ENCODE results near the gene HOXA3.
A peak's percentile ranks its signal among the peaks of the same experiment; 100 is the strongest.

The HOXA3 gene

DNA sequence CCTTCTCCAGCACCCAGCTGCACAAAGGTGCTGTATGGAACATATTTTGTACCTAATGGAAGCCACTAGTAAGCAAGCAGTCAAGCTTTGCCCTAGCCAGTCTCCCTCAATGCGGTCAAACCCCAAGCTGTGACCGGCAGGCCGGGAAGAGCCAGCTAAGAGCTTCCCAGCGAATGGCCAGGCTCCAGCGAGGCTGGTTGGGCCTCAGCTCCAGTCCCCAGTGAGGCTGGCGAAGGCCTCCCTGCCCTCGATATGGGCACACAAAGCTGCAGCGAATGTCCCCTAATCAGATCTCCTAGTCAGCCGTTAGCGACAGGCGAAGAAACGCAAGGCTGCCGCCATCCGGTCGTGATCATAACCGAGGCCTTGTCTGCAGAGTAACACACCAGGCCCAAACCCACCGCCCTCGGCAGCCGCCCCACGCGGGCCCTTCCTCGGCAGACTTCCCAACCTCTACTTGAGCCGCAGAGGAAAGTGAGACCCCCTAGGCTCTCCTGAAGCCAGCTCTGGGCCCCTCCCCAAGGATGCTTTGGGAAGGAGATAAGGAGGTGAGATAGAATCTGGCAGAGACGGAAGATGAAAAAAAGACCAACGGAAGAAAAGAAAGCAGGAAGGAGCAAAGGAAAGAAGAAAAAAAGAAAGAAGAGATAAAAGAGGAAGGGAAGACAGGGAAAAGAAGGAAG is 16.0 kb upstream of the HOXA3 start:
- Histone ChIP-seq H3K27me3 (ENCODE audit: insufficient read depth, low read length) (peaks cover 99% of the 10 kb centered on the region), H3K4me1 (ENCODE audit: control insufficient read depth, insufficient read depth, low read length, unreplicated experiment) (no peaks in the 10 kb centered on the region), H3K36me3 (ENCODE audit: insufficient read depth, low read length) (no peaks in the 10 kb centered on the region), H3K27ac (ENCODE audit: low read depth, low read length) (no peak overlapping the region), H3K79me2 (ENCODE audit: control insufficient read depth, insufficient read depth, low read length, unreplicated experiment) (no peaks in the 10 kb centered on the region), H2AFZ (ENCODE audit: low read length, unreplicated experiment) (no peak overlapping the region), H3K4me3 (ENCODE audit: low read depth, low read length) (no peak overlapping the region)

DNA sequence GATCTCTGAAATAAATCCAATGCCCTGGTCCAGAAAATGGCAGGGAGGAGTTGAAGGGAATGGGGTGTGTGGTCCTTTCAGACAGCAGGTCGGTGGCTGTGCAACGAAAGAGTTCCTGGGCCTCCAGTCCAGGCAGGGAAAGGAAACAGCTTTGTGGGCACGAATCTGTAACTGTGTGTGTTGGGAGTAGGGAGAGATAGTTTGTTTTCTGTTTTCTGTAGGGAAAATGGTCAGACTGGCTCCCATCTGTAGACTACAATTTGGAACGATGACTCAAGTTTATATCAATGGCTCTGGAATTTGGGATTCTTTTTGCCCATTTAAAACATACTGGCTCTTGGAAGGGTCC is 15.5 kb upstream of the HOXA3 start:
- Histone ChIP-seq H3K4me1 (ENCODE audit: control insufficient read depth, insufficient read depth, low read length, unreplicated experiment) (no peaks in the 10 kb centered on the region), H3K4me3 (ENCODE audit: low read depth, low read length) (no peak overlapping the region), H2AFZ (ENCODE audit: low read length, unreplicated experiment) (no peak overlapping the region), H3K27me3 (ENCODE audit: insufficient read depth, low read length) (peaks cover 99% of the 10 kb centered on the region), H3K36me3 (ENCODE audit: insufficient read depth, low read length) (no peaks in the 10 kb centered on the region), H3K79me2 (ENCODE audit: control insufficient read depth, insufficient read depth, low read length, unreplicated experiment) (no peaks in the 10 kb centered on the region), H3K27ac (ENCODE audit: low read depth, low read length) (no peak overlapping the region)

DNA sequence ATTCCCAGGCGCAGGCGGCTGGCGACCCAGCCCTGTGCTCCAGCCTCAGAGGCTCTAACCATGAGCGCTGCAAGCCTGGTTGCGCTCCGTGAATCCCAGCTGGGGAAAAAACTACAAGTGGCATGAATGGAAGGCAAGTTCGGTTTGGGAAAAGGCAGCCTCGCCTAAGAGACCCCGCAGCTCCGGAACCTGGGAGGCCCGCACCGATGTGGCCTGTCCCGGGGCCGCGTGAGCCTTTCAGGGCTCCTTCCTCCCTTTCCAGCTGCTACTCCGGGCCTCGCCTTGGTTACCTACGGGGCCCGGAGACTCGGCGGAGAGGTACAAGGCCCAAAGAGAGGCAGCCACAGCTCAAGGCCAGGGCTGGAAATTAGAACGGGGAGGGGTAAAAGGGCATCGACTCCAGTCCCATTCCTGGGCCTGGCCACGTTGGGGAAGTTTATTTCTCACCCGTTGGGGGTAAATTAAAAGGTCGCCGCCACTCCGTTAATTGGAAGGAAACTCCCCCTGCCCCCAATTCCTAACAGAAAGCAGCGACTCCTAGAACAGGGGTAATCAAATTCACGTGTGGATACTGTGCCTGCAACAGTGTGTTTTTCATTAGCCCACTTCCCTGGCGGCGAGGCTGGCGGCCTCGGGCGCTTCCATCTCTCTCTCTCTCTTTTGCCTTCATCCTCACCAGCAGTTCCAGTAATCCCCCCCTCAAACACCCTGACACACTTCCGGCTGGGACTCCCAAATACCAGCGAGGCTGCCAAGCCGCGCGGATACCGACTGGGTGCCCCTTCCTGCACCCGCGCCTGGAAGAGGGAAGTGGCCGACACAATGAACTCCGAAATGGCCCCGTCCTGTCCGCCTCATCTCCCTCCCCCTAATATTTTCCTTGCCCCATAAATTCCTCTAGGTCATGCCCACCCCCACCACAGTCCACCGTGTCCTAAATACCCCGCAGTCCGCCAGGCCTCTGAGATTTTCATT is 14.4 kb upstream of the HOXA3 start:
- Histone ChIP-seq H3K79me2 (ENCODE audit: control insufficient read depth, insufficient read depth, low read length, unreplicated experiment) (no peaks in the 10 kb centered on the region), H3K4me1 (ENCODE audit: control insufficient read depth, insufficient read depth, low read length, unreplicated experiment) (no peaks in the 10 kb centered on the region), H3K27ac (ENCODE audit: low read depth, low read length) (no peak overlapping the region), H3K36me3 (ENCODE audit: insufficient read depth, low read length) (no peaks in the 10 kb centered on the region), H2AFZ (ENCODE audit: low read length, unreplicated experiment) (no peak overlapping the region), H3K4me3 (ENCODE audit: low read depth, low read length) (no peak overlapping the region), H3K27me3 (ENCODE audit: insufficient read depth, low read length) (peaks cover 99% of the 10 kb centered on the region)

- H2AFZ ChIP-seq (ENCODE audit: low read length, unreplicated experiment), result no peak overlapping the region
- H3K4me1 ChIP-seq (ENCODE audit: control insufficient read depth, insufficient read depth, low read length, unreplicated experiment), result no peaks in the 10 kb centered on the region
- H3K27me3 ChIP-seq (ENCODE audit: insufficient read depth, low read length), result peaks cover 97% of the 10 kb centered on the region
- no peaks in the 10 kb centered on the region for H3K36me3 ChIP-seq (ENCODE audit: insufficient read depth, low read length)
- no peaks in the 10 kb centered on the region for H3K79me2 ChIP-seq (ENCODE audit: control insufficient read depth, insufficient read depth, low read length, unreplicated experiment)
- no peak overlapping the region for H3K4me3 ChIP-seq (ENCODE audit: low read depth, low read length)
- no peak overlapping the region for H3K27ac ChIP-seq (ENCODE audit: low read depth, low read length)
Observed at GRCh38 chr7:27165996-27166530, 13.7 kb upstream of the HOXA3 start.

GRCh38 chr7:27165089-27165995 is 13.0 kb upstream of the HOXA3 start, which contains the start of gene HOXA9:
Gene HOXA9, minus strand, starts transcription at chr7:27165537. Its CDS starts 80 bp downstream, at chr7:27165457.
- no peak within 1 kb of the TSS for H3K27ac ChIP-seq (ENCODE audit: low read depth, low read length)
- no peaks in the 10 kb centered on the region for H3K79me2 ChIP-seq (ENCODE audit: control insufficient read depth, insufficient read depth, low read length, unreplicated experiment)
- no peaks in the 10 kb centered on the region for H3K36me3 ChIP-seq (ENCODE audit: insufficient read depth, low read length)
- peaks cover 95% of the 10 kb centered on the region for H3K27me3 ChIP-seq (ENCODE audit: insufficient read depth, low read length)
- H2AFZ ChIP-seq (ENCODE audit: low read length, unreplicated experiment), result peak within 1 kb of the TSS; percentile 4
- no peaks in the 10 kb centered on the region for H3K4me1 ChIP-seq (ENCODE audit: control insufficient read depth, insufficient read depth, low read length, unreplicated experiment)
- no peak within 1 kb of the TSS for H3K4me3 ChIP-seq (ENCODE audit: low read depth, low read length)

GRCh38 chr7:27164367-27165088 is 12.1 kb upstream of the HOXA3 start:
- Histone ChIP-seq H3K79me2 (ENCODE audit: control insufficient read depth, insufficient read depth, low read length, unreplicated experiment) (no peaks in the 10 kb centered on the region), H2AFZ (ENCODE audit: low read length, unreplicated experiment) (peak overlapping the region; percentile 4), H3K4me1 (ENCODE audit: control insufficient read depth, insufficient read depth, low read length, unreplicated experiment) (no peaks in the 10 kb centered on the region), H3K4me3 (ENCODE audit: low read depth, low read length) (no peak overlapping the region), H3K36me3 (ENCODE audit: insufficient read depth, low read length) (no peaks in the 10 kb centered on the region), H3K27ac (ENCODE audit: low read depth, low read length) (no peak overlapping the region), H3K27me3 (ENCODE audit: insufficient read depth, low read length) (peaks cover 95% of the 10 kb centered on the region)

DNA sequence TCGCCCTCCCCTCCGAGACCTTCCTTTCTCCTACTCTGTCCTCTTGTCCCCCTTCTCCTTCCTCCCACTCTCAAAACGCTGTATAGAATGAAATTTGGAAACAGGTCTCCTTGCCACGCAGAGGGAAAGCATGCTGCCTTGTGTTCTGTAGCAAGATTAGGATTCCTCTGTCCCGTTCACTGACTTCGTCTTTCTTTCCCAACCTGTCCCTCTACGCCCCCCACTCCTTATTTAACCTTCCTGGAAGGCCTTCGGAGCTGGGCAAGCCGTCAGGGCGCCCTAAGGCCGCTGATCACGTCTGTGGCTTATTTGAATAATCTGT is 11.6 kb upstream of the HOXA3 start:
- H3K4me1 ChIP-seq (ENCODE audit: control insufficient read depth, insufficient read depth, low read length, unreplicated experiment), result no peaks in the 10 kb centered on the region
- no peak overlapping the region for H2AFZ ChIP-seq (ENCODE audit: low read length, unreplicated experiment)
- peaks cover 95% of the 10 kb centered on the region for H3K27me3 ChIP-seq (ENCODE audit: insufficient read depth, low read length)
- no peaks in the 10 kb centered on the region for H3K79me2 ChIP-seq (ENCODE audit: control insufficient read depth, insufficient read depth, low read length, unreplicated experiment)
- no peak overlapping the region for H3K4me3 ChIP-seq (ENCODE audit: low read depth, low read length)
- H3K27ac ChIP-seq (ENCODE audit: low read depth, low read length), result no peak overlapping the region
- no peaks in the 10 kb centered on the region for H3K36me3 ChIP-seq (ENCODE audit: insufficient read depth, low read length)

- Histone ChIP-seq H2AFZ (ENCODE audit: low read length, unreplicated experiment) (no peak overlapping the region), H3K4me3 (ENCODE audit: low read depth, low read length) (no peak overlapping the region), H3K27me3 (ENCODE audit: insufficient read depth, low read length) (peaks cover 95% of the 10 kb centered on the region), H3K36me3 (ENCODE audit: insufficient read depth, low read length) (no peaks in the 10 kb centered on the region), H3K79me2 (ENCODE audit: control insufficient read depth, insufficient read depth, low read length, unreplicated experiment) (no peaks in the 10 kb centered on the region), H3K27ac (ENCODE audit: low read depth, low read length) (no peak overlapping the region), H3K4me1 (ENCODE audit: control insufficient read depth, insufficient read depth, low read length, unreplicated experiment) (no peaks in the 10 kb centered on the region)
Observed at GRCh38 chr7:27163288-27164044, 11.1 kb upstream of the HOXA3 start.

- Histone ChIP-seq H3K27me3 (ENCODE audit: insufficient read depth, low read length) (peaks cover 95% of the 10 kb centered on the region), H3K4me3 (ENCODE audit: low read depth, low read length) (no peak overlapping the region), H3K79me2 (ENCODE audit: control insufficient read depth, insufficient read depth, low read length, unreplicated experiment) (no peaks in the 10 kb centered on the region), H3K27ac (ENCODE audit: low read depth, low read length) (no peak overlapping the region), H2AFZ (ENCODE audit: low read length, unreplicated experiment) (no peak overlapping the region), H3K36me3 (ENCODE audit: insufficient read depth, low read length) (no peaks in the 10 kb centered on the region), H3K4me1 (ENCODE audit: control insufficient read depth, insufficient read depth, low read length, unreplicated experiment) (no peaks in the 10 kb centered on the region)
Observed at GRCh38 chr7:27162561-27163287, 10.3 kb upstream of the HOXA3 start.

Data from ACC112 (cell line).